HL-60 (cell line): Measurements from ENCODE around the gene C19orf81.
"Not testable (repeated sequence)": the region's sequence is repeated elsewhere in the genome, so short reads cannot be mapped to it uniquely, and the experiment has no call there.

ENCODE experiments used
- CTCF ChIP-seq: IDR thresholded peaks from one replicate; pipeline ENCODE4 v1.5.1; 2011; ENCODE audit warnings: low read length, control low read depth, inconsistent platforms; ENCODE audit not compliant: insufficient read depth
- REST ChIP-seq: IDR thresholded peaks from 2 replicates; pipeline ENCODE4 v1.6.1; 2012; ENCODE audit warnings: low read depth; ENCODE audit not compliant: insufficient replicate concordance

GRCh38 chr19:50619184-50619583 is 30.1 kb upstream of the C19orf81 start:
- not testable (repeated sequence) for TF ChIP-seq CTCF, REST
